SU-DHL-6 (cell line): ENCODE data around the gene ZNF487.

ENCODE experiments used
- H2AFZ ChIP-seq: fragments of 200-600 bp; sonication (generic); 2 replicates; pipeline ENCODE4 v1.6.1; 2014; ENCODE audit warnings: low read depth, mild to moderate bottlenecking, moderate library complexity, mixed read lengths, antibody characterized with exemption, low read length; ENCODE audit not compliant: severe bottlenecking
- H3F3A ChIP-seq: fragments of 200-600 bp; shearing (Covaris generic); 2 replicates; pipeline ENCODE4 v1.6.0; 2016; ENCODE audit warnings: antibody characterized with exemption, mild to moderate bottlenecking; ENCODE audit not compliant: insufficient read depth
- H3K27ac ChIP-seq: fragments of 200-600 bp; sonication (generic); 2 replicates; pipeline ENCODE4 v1.5.1; 2016; ENCODE audit warnings: low read depth, mild to moderate bottlenecking, low read length, moderate library complexity, mixed read lengths
- H3K27me3 ChIP-seq: fragments of 200-600 bp; sonication (generic), shearing (Covaris generic); 2 replicates; pipeline ENCODE4 v1.6.0; 2014; ENCODE audit warnings: mild to moderate bottlenecking, low read length
- H3K36me3 ChIP-seq: fragments of 200-600 bp; sonication (generic); 2 replicates; pipeline ENCODE4 v1.6.1; 2014; ENCODE audit warnings: mild to moderate bottlenecking, low read length, mixed read lengths
- H3K4me2 ChIP-seq: fragments of 300-600, 200-600 bp; shearing (Covaris generic), sonication (generic); 2 replicates; pipeline ENCODE4 v1.6.0; 2014; ENCODE audit warnings: low read length, low read depth, mild to moderate bottlenecking; ENCODE audit not compliant: poor library complexity, severe bottlenecking
- H3K4me3 ChIP-seq: fragments of 200-600 bp; sonication (generic); 2 replicates; pipeline ENCODE4 v1.5.1; 2014; ENCODE audit warnings: antibody characterized with exemption, low read length, mild to moderate bottlenecking, mixed read lengths; ENCODE audit not compliant: insufficient read depth, poor library complexity, severe bottlenecking
- H3K79me2 ChIP-seq: fragments of 200-600 bp; sonication (generic); 2 replicates; pipeline ENCODE4 v1.6.1; 2014; ENCODE audit warnings: mild to moderate bottlenecking, low read length, moderate library complexity; ENCODE audit not compliant: insufficient read depth
- H3K9ac ChIP-seq: fragments of 200-600 bp; sonication (generic); 2 replicates; pipeline ENCODE4 v1.7.0; 2014; ENCODE audit warnings: mild to moderate bottlenecking, low read length
- H3K9me2 ChIP-seq: fragments of 200-600 bp; sonication (generic); replicated peaks from 2 replicates; pipeline ENCODE4 v1.6.1; 2014; ENCODE audit warnings: low read length; ENCODE audit not compliant: insufficient read depth
- H3K9me3 ChIP-seq: fragments of 200-600 bp; sonication (generic); 2 replicates; pipeline ENCODE4 v1.6.1; 2014; ENCODE audit warnings: low read length, mixed read lengths; ENCODE audit not compliant: insufficient read depth
- H4K20me1 ChIP-seq: fragments of 200-600 bp; sonication (generic); 2 replicates; pipeline ENCODE4 v1.6.1; 2014; ENCODE audit warnings: low read depth, mild to moderate bottlenecking, antibody characterized with exemption, low read length, moderate library complexity, mixed read lengths
- EZH2phosphoT487 ChIP-seq: fragments of 200-600 bp; sonication (generic), shearing (Covaris generic); conservative IDR thresholded peaks from 2 replicates; pipeline ENCODE4 v1.6.1; 2018; ENCODE audit warnings: mild to moderate bottlenecking, antibody characterized with exemption, low read length, moderate library complexity, mixed read lengths
- TF ChIP-seq, protein P1 (sequence below): fragments of 200-600 bp; sonication (generic); IDR thresholded peaks from one replicate; pipeline ENCODE4 v1.5.1; 2017; ENCODE audit warnings: antibody characterized with exemption, mild to moderate bottlenecking, low read length, moderate library complexity; ENCODE audit not compliant: insufficient read depth, poor library complexity, severe bottlenecking

The ZNF487 gene

DNA sequence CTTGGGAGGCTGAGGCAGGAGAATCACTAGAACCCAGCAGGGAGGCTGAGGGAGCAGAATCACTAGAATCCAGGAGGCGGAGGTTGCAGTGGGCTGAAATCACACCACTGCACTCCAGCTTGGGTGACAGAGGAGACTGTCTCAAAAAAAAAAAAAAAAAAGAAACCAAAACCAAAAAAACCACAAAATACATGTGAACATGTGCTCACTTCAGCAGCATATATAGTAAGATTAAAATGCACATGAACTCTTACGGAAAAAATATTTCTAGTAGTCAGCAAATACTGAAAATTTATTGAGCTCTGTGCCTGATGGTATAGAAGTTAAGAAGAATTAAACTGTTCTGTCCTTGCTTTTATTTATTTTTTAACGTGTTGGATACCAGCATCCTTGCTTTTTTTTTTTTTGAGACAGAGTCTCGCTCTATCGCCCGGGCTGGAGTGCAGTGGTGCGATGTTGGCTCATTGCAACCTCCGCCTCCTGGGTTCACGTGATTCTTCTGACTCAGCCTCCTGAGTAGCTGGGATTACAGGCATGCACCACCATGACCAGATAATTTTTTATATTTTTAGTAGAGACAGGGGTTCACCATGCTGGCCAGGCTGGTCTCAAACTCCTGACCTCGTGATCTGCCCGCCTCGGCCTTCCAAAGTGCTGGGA is 9.6 kb upstream of the ZNF487 start:
- peaks cover 13% of the 10 kb centered on the region; the same call in 1 of the 2 replicates for H3F3A ChIP-seq
- peak overlapping the region; percentile 19 for H3K4me3 ChIP-seq
- H3K9me2 ChIP-seq = no peaks in the 10 kb centered on the region
- peak overlapping the region; percentile 67 for H3K27ac ChIP-seq
- TF ChIP-seq, protein P1, sequence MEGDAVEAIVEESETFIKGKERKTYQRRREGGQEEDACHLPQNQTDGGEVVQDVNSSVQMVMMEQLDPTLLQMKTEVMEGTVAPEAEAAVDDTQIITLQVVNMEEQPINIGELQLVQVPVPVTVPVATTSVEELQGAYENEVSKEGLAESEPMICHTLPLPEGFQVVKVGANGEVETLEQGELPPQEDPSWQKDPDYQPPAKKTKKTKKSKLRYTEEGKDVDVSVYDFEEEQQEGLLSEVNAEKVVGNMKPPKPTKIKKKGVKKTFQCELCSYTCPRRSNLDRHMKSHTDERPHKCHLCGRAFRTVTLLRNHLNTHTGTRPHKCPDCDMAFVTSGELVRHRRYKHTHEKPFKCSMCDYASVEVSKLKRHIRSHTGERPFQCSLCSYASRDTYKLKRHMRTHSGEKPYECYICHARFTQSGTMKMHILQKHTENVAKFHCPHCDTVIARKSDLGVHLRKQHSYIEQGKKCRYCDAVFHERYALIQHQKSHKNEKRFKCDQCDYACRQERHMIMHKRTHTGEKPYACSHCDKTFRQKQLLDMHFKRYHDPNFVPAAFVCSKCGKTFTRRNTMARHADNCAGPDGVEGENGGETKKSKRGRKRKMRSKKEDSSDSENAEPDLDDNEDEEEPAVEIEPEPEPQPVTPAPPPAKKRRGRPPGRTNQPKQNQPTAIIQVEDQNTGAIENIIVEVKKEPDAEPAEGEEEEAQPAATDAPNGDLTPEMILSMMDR = no peak
- no peak for TF ChIP-seq EZH2phosphoT487
- H4K20me1 ChIP-seq = no peaks in the 10 kb centered on the region
- H3K9ac ChIP-seq = peak overlapping the region; percentile 37
- peak overlapping the region; percentile 22 for H2AFZ ChIP-seq
- no peaks in the 10 kb centered on the region for H3K79me2 ChIP-seq
- no peaks in the 10 kb centered on the region for H3K36me3 ChIP-seq
- peak overlapping the region; percentile 56 for H3K4me2 ChIP-seq
- H3K9me3 ChIP-seq = no peaks in the 10 kb centered on the region
- no peaks in the 10 kb centered on the region for H3K27me3 ChIP-seq

- Histone ChIP-seq H3K4me2 (no peak overlapping the region), H3K27me3 (no peaks in the 10 kb centered on the region), H3K4me3 (no peak overlapping the region), H3F3A (peaks cover 4% of the 10 kb centered on the region; the same call in 1 of the 2 replicates), H3K9me2 (no peaks in the 10 kb centered on the region), H4K20me1 (no peaks in the 10 kb centered on the region), H2AFZ (no peak overlapping the region), H3K27ac (no peak overlapping the region), H3K9ac (no peak overlapping the region), H3K9me3 (no peaks in the 10 kb centered on the region), H3K36me3 (no peaks in the 10 kb centered on the region), H3K79me2 (peaks cover 2% of the 10 kb centered on the region; the same call in 1 of the 2 replicates)
- TF ChIP-seq EZH2phosphoT487 = no peak
These were observed 5.8 kb upstream of the ZNF487 start for GRCh38 chr10:43430926-43431663.

DNA sequence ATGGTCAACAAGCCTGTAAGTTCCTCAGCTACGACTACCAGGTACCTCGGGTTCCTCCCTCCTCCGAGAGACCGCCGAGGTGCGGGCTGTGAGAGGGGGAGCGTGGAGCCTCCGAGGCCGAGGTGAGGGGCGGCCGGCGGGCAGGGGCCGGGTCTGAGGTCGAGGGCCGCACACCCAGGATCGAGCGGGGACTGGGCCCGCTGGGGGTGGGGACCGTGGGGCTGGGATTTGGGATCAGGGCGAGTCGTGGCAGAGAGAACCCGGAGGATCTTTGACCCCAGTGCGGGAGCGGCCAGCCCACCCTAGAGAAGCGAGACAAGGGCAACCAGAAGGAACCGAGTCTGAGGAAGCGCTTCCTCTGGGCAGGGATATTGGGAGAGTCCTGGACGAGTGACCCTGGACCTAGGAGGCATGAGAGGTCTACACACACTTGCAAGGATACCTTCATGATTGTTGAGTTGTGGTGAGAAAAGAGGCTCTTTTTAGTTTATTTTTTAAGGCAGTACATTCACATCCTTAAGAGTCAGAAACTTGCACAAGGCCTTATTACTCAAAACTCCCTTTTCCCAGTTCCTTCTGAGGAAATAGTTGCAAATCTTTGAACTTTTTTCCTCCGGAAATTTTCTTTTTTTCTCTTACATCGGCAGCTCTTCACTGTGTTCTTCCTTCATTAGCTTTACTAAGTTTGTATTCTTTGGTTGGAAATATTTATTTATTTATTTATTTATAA is 395 bp downstream of the ZNF487 start:
- H3K9me3 ChIP-seq = no peaks in the 10 kb centered on the region
- H3K36me3 ChIP-seq = no peaks in the 10 kb centered on the region
- H3K4me2 ChIP-seq = peak overlapping the region; percentile 98
- TF ChIP-seq, protein P1 = no peak
- no peak for TF ChIP-seq EZH2phosphoT487
- peaks cover 3% of the 10 kb centered on the region; the same call in 1 of the 2 replicates for H3F3A ChIP-seq
- H4K20me1 ChIP-seq = no peaks in the 10 kb centered on the region
- H3K27me3 ChIP-seq = no peaks in the 10 kb centered on the region
- peak overlapping the region; percentile 96 for H3K4me3 ChIP-seq
- H2AFZ ChIP-seq = peak overlapping the region; percentile 97
- H3K27ac ChIP-seq = peak overlapping the region; percentile 73; the same call in 1 of the 2 replicates
- H3K79me2 ChIP-seq = peaks cover 5% of the 10 kb centered on the region; the same call in 1 of the 2 replicates
- no peaks in the 10 kb centered on the region for H3K9me2 ChIP-seq
- peak overlapping the region; percentile 87 for H3K9ac ChIP-seq
